SK-N-MC (cell line): ENCODE results near the gene SLC7A7.
"Not testable (repeated sequence)": the region's sequence is repeated elsewhere in the genome, so short reads cannot be mapped to it uniquely, and the experiment has no call there.

Experiments used
- DNase-seq: peaks from one replicate; pipeline ENCODE4 v3.0.0-alpha.2; 2011; ENCODE audit warnings: low read depth, low spot score
- H3K27ac ChIP-seq: fragments of 200-600 bp; sonication (generic); 2 replicates; pipeline ENCODE4 v1.5.1; 2016; ENCODE audit warnings: mixed run types
- H3K36me3 ChIP-seq: fragments of 200-600 bp; sonication (generic); 2 replicates; pipeline ENCODE4 v1.6.1; 2017; ENCODE audit warnings: antibody characterized with exemption, low read length, mixed read lengths; ENCODE audit not compliant: insufficient read depth
- H3K4me3 ChIP-seq: fragments of 200-600 bp; sonication (generic); 2 replicates; pipeline ENCODE4 v1.5.1; 2016
- H3K9ac ChIP-seq: fragments of 200-600 bp; sonication (generic); 2 replicates; pipeline ENCODE4 v1.8.0; 2017; ENCODE audit warnings: mixed run types, mixed read lengths; ENCODE audit not compliant: insufficient read length
- H3K9me3 ChIP-seq: fragments of 200-600 bp; sonication (generic); 2 replicates; pipeline ENCODE4 v1.6.1; 2017; ENCODE audit warnings: low read depth, mild to moderate bottlenecking, antibody characterized with exemption, low read length, moderate library complexity, mixed read lengths
- EZH2 ChIP-seq: fragments of 200-600 bp; sonication (generic); IDR thresholded peaks from one replicate; pipeline ENCODE4 v1.6.1; 2017; ENCODE audit warnings: antibody characterized with exemption
- FOXP2 ChIP-seq: optimal IDR thresholded peaks from 2 replicates; pipeline ENCODE3; 2011; ENCODE audit warnings: mild to moderate bottlenecking, moderate library complexity; ENCODE audit not compliant: insufficient read depth; ENCODE audit errors: extremely low read length, control extremely low read depth
- POLR2AphosphoS5 ChIP-seq: IDR thresholded peaks from 2 replicates; pipeline ENCODE4 v1.6.1; 2012; ENCODE audit warnings: mild to moderate bottlenecking, low read depth, low read length, borderline replicate concordance

Gene SLC7A7

DNA sequence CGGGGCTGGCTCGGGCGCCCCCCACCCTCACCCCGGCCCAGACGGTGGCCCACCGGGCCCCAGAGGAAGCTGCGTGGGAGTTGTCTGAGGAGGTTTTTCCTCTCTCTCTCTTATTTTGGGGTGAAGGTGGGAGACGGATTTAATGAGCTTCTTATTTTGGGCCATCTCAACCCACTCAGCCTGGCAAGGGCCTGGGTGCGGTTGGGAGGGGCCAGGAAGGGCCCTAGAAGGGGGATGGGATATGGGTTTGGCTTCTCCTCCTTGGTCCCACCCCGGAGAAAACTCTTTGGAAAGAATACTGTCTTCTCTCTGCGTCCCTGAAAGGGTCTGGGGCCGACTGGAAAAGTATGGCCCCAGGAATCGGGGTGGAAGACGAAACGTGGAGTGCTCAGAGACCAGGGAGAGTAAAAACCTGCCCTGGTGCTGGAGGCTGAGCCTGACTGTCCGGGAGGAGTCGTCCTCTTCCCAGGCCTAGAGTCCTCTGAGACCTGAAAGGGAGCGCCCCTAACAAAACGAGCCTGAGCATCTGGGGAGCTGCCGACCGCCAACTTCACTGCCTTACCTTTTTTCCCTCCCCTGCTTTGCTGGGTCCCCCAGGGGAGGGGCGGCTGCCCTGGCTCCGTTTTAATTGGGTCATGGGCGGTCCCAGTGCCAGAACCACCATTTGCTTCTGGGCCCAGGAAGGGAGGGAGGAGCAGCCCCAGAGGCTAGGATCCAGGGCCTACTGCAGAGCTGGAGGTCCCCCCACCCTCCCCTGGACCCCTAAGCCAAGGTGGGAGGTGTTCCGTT, 22.7 kb upstream of the SLC7A7 start:
- no peak for DNase-seq
- no peaks in the 10 kb centered on the region for H3K9me3 ChIP-seq
- H3K9ac ChIP-seq: peak overlapping the region; percentile 94
- no peak for TF ChIP-seq EZH2
- no peak for TF ChIP-seq POLR2AphosphoS5
- no peak for TF ChIP-seq FOXP2
- H3K27ac ChIP-seq: peak overlapping the region; percentile 92
- H3K36me3 ChIP-seq: peaks cover 43% of the 10 kb centered on the region
- H3K4me3 ChIP-seq: peak overlapping the region; percentile 92

DNA sequence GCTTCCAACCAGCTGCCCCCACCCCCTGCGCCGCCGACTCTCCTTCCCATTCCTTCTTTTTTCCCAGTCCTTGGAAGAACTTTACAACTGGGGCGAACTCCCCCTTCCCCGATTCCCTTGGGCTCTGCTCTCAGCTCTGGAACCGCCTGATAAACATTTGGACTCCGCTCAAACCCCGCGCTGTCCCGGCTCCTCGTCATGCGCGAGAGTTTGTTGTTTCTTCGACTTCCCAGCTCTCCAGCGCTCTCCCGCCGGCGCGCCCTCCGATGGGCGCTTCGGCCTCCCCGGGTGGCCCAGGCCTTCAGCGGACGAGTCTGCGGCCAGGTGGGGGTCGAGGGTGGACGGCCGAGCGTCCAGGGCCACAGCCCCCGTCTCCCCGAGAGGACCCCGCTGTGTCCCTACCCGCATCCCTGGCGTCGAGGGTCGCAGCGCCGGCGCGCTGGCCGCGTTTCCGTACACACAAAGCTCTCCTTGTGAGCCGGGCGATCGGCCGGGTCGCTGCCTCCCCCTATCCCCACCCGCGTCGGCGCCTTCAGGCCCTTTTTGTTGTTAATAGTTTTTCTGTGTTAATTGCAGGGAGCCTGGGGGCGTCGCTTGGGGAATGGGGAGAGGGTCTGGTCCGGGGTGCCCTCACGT, 22.0 kb upstream of the SLC7A7 start:
- TF ChIP-seq EZH2: no peak
- TF ChIP-seq FOXP2: no peak
- no peak; the same call in 1 of the 2 replicates for TF ChIP-seq POLR2AphosphoS5
- no peaks in the 10 kb centered on the region for H3K9me3 ChIP-seq
- H3K9ac ChIP-seq: peak overlapping the region; percentile 94
- no peak for DNase-seq
- H3K36me3 ChIP-seq: peaks cover 36% of the 10 kb centered on the region; the same call in 1 of the 2 replicates
- peak overlapping the region; percentile 92 for H3K4me3 ChIP-seq
- H3K27ac ChIP-seq: peak overlapping the region; percentile 92

GRCh38 chr14:22836301-22837113, 21.3 kb upstream of the SLC7A7 start, which contains the start of gene MMP14:
TSS of gene MMP14 (plus strand) at chr14:22836585. CDS start at chr14:22836818, 233 bp downstream.
- peak within 1 kb of the TSS; percentile 94 for H3K9ac ChIP-seq
- peak within 1 kb of the TSS; percentile 92 for H3K4me3 ChIP-seq

GRCh38 chr14:22835505-22835904, 20.3 kb upstream of the SLC7A7 start:
- Histone ChIP-seq H3K9ac (no peak overlapping the region), H3K4me3 (no peak overlapping the region), H3K27ac (peak overlapping the region; percentile 92), H3K9me3 (no peaks in the 10 kb centered on the region), H3K36me3 (peaks cover 31% of the 10 kb centered on the region)
- no peak for DNase-seq
- TF ChIP-seq EZH2 (no peak), POLR2AphosphoS5 (no peak), FOXP2 (no peak)

More at GRCh38 chr14:22836301-22837113, 21.3 kb upstream of the SLC7A7 start, which contains the start of gene MMP14:
- Histone ChIP-seq H3K27ac (peak within 1 kb of the TSS; percentile 92), H3K36me3 (peaks cover 31% of the 10 kb centered on the region), H3K9me3 (no peaks in the 10 kb centered on the region)
- TF ChIP-seq FOXP2: no peak
- TF ChIP-seq EZH2: no peak
- TF ChIP-seq POLR2AphosphoS5: peak; percentile 82
- no peak for DNase-seq

GRCh38 chr14:22830443-22831010, 15.3 kb upstream of the SLC7A7 start:
- Histone ChIP-seq H3K27ac (no peak overlapping the region), H3K36me3 (peaks cover 22% of the 10 kb centered on the region)
- TF ChIP-seq POLR2AphosphoS5: no peak
- TF ChIP-seq FOXP2: no peak
- TF ChIP-seq EZH2: no peak

GRCh38 chr14:22829661-22830442, 14.6 kb upstream of the SLC7A7 start, which contains the start of gene MRPL52:
TSS of gene MRPL52 (plus strand) at chr14:22829887. CDS start at chr14:22829913, 26 bp downstream.
- peak within 1 kb of the TSS; percentile 87 for H3K27ac ChIP-seq

More at GRCh38 chr14:22830443-22831010, 15.3 kb upstream of the SLC7A7 start:
- no peak for DNase-seq
- H3K4me3 ChIP-seq: peak overlapping the region; percentile 100
- peak overlapping the region; percentile 98 for H3K9ac ChIP-seq
- H3K9me3 ChIP-seq: no peaks in the 10 kb centered on the region

DNA sequence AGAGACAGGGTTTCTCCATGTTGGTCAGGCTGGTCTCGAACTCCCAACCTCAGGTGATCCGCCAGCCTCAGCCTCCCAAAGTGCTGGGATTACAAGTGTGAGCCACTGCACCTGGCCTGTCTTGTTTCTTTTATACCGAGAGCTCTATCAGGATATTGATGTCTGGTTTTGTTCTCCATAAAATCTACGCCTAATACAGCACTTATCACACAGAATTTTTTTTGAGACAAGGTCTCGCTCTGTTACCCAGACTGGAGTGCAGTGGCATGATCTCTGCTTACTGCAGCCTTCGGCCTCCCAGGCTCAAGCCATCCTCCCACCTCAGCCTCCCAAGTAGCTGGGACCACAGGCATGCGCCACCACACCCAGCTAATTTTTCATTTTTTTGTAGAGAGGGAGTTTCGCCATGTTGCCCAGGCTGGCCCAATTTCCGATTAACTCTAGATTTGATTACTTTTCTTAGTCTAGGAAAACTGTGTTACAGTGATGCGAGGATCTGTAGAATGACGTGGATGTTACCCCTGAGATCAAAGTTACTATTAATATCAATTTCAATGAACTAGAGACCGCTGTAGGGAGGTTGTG, 13.9 kb upstream of the SLC7A7 start:
- Histone ChIP-seq H3K27ac (peak overlapping the region; percentile 87), H3K9ac (peak overlapping the region; percentile 98), H3K4me3 (peak overlapping the region; percentile 100), H3K36me3 (peaks cover 19% of the 10 kb centered on the region)
- not testable (repeated sequence) for DNase-seq, H3K9me3 ChIP-seq

More at GRCh38 chr14:22829661-22830442, 14.6 kb upstream of the SLC7A7 start, which contains the start of gene MRPL52:
- Histone ChIP-seq H3K9ac (peak within 1 kb of the TSS; percentile 98), H3K36me3 (peaks cover 22% of the 10 kb centered on the region), H3K9me3 (no peaks in the 10 kb centered on the region), H3K4me3 (peak within 1 kb of the TSS; percentile 100)
- peak; percentile 80; the same call in 1 of the 2 replicates for TF ChIP-seq POLR2AphosphoS5
- TF ChIP-seq EZH2: no peak
- peak; percentile 68 for DNase-seq
